Panc1 (cell line): ENCODE data around the gene TRAF4.

Experiments
- REST ChIP-seq, 2 experiments: IDR thresholded peaks; 2 replicates each; pipeline ENCODE4 v1.6.1; 2011 to 2012; ENCODE audit warnings: low read depth in 2 of 2, control low read depth in 1 of 2, low read length in 1 of 2, mild to moderate bottlenecking in 1 of 2, moderate library complexity in 1 of 2; ENCODE audit not compliant: insufficient read depth in 1 of 2
- TCF7L2 ChIP-seq: IDR thresholded peaks from 2 replicates; pipeline ENCODE4 v1.6.1; 2011; ENCODE audit warnings: mild to moderate bottlenecking, low read depth, low read length, inconsistent platforms
- TF ChIP-seq, protein P1 (sequence below): fragments of 450-650 bp; IDR thresholded peaks from 2 replicates; pipeline ENCODE4 v1.5.1; 2017; ENCODE audit warnings: mild to moderate bottlenecking

DNA sequence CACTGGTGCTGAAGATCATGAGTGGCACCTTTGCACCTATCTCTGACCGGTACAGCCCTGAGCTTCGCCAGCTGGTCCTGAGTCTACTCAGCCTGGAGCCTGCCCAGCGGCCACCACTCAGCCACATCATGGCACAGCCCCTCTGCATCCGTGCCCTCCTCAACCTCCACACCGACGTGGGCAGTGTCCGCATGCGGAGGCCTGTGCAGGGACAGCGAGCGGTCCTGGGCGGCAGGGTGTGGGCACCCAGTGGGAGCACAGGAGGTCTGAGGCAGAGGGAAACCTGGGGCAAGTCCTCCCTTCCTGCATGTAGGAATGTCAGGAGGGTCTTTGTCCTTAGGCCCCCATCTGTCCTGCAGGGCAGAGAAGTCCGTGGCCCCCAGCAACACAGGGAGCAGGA is 6.5 kb upstream of the TRAF4 start:
- TF ChIP-seq, protein P1, sequence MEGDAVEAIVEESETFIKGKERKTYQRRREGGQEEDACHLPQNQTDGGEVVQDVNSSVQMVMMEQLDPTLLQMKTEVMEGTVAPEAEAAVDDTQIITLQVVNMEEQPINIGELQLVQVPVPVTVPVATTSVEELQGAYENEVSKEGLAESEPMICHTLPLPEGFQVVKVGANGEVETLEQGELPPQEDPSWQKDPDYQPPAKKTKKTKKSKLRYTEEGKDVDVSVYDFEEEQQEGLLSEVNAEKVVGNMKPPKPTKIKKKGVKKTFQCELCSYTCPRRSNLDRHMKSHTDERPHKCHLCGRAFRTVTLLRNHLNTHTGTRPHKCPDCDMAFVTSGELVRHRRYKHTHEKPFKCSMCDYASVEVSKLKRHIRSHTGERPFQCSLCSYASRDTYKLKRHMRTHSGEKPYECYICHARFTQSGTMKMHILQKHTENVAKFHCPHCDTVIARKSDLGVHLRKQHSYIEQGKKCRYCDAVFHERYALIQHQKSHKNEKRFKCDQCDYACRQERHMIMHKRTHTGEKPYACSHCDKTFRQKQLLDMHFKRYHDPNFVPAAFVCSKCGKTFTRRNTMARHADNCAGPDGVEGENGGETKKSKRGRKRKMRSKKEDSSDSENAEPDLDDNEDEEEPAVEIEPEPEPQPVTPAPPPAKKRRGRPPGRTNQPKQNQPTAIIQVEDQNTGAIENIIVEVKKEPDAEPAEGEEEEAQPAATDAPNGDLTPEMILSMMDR = no peak
- TF ChIP-seq REST (IDR thresholded peaks at IDR 0.05; ENCODE audit: insufficient read depth in 1 of 2, low read depth in 2 of 2, low read length in 1 of 2) (no peak), TCF7L2 (no peak)
